NCI-H748 (cell line): ENCODE results near the gene CES2.

ENCODE experiments used
- DNase-seq: peaks from one replicate; lab custom pipeline; 2025; ENCODE audit not compliant: unreplicated experiment; lab: John Stamatoyannopoulos, UW

Gene CES2

GRCh38 chr16:66902648-66903543 is 32.4 kb upstream of the CES2 start:
- DNase-seq = no peak

DNA sequence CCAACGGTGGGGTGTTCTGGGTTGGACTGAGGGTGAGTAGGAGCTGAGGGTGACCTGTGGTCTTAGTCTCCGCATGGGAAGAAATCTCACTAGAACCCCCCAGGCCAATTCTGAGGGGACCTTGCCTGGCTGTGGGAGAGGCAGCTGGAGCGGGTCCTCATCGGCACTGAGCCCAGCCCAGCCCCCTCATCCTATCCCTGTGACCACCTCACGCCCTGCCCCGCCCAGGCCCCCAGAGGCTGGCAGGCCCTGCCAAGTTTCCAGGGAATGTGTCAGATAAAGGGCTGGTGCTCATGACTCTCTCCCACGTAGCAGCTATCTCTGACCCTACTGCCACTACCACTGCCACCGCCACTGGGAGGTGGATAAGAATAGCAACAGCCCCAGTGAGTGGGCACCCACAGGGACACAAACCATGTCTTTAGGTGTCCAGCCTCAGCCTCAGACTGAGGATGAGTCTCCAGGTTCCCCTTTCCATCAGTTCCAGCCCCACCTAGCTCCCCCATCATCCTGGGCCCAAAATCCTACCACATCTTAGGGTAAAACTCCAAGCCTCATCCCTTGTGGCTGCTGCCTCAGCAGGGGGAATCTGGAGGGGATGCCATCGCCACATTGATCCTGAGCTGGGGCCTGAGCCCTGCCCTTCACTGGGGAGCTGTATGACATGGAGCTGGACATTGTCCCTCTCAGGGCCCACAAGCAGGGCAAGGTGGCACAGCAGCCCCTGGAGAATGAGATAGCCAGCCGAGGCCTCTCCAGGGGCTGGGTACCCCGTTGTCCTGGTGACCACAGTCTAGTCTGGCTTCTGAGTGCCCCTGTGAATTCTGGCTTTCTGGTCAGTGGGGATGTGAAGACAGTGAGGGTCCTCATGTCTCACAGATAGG is 31.5 kb upstream of the CES2 start:
- DNase-seq = no peak

- no peak for DNase-seq
Measured at GRCh38 chr16:66904428-66904845, 30.9 kb upstream of the CES2 start.

DNA sequence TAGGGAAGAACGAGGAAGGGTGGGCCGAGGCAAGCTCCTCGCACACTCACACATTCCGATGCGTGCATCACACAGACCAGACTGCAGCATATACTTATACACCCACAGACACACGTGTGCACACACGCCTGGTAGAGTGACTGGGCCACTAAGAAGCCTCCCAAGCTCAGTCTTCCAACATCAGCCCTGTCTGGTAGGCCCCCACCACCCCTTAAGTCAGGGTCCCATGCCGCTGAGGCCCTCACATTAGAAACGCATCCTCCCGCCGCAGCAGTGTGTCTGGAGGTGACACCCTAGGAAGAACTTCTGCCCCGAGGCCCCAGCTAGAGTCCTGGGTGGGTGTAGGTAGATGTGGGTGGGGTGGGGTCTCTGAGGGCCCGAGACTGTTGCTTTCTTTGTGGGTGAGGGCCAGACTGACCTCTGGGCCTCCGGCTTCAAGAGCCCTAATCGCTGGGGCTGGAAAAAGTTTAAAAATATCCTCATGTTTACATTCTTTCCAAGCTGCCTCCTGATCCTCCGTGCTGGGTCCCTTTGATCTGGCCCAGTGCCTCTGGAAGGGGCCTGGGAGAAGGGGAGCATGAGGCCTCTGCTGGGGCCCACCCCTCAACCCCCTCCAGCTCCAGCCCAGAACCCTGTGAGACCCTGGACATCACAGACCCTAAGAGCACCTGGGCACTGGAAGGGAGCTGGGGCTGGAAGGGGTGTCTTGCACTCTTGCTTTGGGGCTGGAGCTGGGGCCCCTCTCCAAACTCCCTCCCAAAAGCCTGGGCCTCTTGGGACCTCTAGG is 30.3 kb upstream of the CES2 start:
- DNase-seq = no peak

DNA sequence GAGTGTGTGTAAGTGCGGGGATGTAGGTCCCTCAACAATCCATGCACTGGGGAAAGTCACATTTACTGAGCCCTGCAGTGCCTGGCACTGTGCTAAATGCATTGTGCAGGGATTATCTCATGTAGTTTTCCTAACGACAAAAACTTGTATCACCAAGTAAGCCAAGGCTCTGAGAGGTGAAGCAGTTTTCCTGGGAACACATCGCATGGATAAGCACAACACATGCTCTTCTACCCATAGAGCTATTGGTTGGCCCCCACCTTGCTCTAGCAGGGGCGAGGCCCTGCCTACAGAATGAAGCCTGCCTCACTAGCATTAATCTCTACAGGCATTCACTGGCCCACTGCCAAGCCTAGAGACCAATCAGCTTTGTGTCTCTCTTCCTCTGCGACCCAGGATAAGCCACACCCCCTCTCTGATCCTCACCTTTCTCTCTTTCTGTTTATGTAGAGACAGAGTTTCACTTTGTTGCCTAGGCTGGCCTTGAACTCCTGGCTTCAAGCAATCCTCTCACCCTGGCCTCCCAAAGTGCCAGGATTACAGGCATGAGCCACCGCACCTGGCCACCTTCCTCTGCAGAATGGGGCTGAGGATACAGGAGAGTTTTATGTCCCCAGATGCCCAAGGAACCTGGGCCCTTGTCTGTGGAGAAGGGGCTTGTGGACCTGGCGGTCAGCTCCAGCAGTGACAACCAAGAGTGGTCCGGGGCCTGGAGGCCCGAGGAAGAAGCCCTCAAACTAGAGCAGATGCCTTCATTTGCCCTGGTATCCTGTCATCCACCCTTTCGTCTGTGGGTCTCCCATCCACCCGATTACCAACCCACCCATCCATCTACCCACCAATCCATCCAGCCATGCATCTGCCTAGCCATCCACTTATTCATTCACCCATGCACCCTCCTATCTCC is 29.4 kb upstream of the CES2 start:
- peak; percentile 34 for DNase-seq

GRCh38 chr16:66906916-66907836 is 28.1 kb upstream of the CES2 start:
- no peak for DNase-seq

DNA sequence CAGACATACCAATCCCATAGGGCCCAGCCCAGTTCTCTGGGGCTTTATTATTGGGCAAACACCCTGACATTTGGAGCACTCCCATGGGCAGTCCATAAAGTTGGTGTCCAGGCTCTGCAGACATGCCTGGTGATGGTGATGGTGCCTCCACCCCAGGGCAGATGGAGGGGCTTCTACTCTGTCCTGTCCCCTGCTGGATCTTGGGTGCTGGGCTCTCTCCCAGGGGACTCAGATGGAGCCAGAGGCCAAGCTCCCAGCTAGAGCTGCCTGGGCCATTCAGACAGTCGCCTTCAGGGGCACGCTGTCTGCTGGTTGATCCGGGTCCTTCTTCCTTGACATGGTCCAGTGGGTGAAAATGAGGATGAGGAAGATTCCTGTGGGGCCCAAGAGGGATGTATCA is 27.2 kb upstream of the CES2 start:
- no peak for DNase-seq

GRCh38 chr16:66908762-66909559 is 26.4 kb upstream of the CES2 start:
- no peak for DNase-seq

GRCh38 chr16:66910175-66910940 is 25.0 kb upstream of the CES2 start:
- no peak for DNase-seq

DNA sequence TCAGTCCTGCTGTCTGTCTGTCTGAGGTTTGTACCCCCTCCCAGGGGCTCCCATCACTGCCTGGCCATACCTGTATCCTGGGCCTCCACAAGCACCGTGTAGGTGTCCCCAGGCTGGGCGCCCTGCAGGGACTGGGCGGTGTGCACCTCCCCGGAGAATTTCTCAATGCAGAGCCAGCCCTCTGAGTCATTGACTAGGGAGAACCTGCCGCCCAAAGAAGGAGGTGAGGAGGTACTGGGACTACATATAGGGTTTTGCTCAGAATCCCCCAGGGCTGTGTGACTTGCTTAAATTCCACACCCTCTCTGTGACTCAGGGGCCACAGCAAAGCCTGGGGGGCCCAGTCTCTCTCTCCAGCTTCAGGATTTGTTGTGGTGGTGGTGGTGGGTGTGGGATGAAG is 24.2 kb upstream of the CES2 start:
- no peak for DNase-seq

DNA sequence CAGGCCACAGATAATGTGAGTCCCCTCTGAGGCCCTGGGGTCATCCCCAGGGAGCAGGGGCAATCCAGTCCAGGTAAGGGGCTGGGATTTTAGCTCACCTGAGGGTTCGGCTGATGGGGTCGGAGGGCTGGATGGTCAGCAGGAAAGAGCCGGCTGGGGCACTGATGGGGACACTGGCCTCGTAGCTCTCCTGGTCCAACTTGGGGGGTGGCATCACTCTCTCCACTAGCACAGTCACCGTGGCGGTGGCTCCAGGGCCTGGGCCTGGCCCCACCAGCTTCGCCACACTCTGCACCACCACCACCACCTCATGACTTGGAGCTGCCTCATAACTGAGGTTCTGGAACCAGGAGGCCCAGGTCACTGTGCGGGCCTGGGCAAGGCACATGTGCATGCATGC is 23.5 kb upstream of the CES2 start:
- no peak for DNase-seq

DNA sequence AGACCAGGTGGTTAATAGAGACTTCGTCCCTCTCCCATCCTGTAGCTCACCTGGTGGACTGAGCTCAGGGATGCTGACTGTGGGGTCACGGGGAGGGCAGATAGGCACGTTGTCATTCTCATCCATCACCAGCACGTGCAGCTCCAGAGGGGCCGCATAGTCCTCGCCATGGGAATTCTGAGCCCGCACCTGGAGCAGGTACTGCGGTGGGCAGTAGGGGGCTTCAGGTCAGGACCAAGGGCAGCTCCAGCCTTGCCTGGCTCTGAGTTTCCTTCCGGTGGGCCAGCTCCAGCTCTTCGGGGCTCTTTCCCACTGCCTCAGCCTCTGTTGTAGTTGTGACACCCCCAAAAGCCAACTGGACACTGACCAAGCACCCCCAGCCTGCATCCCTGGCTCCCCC is 22.2 kb upstream of the CES2 start:
- DNase-seq = no peak

- no peak for DNase-seq
Measured at GRCh38 chr16:66913711-66914110, 21.6 kb upstream of the CES2 start.

DNA sequence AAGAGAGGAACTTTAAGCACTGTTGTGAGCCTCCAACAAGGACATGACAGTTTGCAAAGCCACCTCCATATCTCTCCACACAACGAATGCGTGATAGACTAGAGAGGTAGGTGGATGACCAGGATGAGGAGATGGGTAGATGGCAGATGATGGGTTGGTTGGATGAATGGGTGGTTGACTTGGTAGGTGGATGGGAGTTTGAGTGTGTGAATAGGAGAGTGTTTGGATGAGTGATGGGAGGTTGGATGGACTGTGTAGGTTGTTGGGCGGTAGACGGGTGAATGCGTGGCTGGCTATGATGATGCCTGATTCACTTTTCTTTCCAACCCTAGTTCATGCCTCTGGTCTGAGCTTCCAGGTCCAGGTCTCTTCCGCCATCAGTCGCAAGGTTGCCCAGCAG is 20.8 kb upstream of the CES2 start:
- no peak for DNase-seq

- DNase-seq = no peak
Measured at GRCh38 chr16:66915041-66915440, 20.3 kb upstream of the CES2 start.

DNA sequence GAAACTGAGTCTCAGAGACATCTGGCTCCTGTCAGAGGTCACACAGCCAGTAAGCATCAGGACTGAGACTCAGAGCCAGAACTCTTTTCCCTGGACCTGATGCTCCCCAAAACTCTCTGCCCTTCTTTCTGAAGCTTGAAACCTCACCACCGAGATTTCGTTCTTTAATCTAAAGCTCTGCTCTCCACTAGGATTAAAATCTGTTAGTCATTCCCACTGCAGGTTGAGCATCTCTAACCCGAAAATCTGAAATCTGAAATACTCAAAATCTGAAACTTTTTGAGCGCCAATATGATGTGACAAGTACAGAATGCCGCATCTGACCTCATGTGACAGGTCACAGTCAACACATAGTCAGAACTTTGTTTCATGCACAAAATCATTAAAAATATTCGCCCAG is 18.8 kb upstream of the CES2 start:
- no peak for DNase-seq

- no peak for DNase-seq
Measured at GRCh38 chr16:66917741-66918140, 17.6 kb upstream of the CES2 start.

DNA sequence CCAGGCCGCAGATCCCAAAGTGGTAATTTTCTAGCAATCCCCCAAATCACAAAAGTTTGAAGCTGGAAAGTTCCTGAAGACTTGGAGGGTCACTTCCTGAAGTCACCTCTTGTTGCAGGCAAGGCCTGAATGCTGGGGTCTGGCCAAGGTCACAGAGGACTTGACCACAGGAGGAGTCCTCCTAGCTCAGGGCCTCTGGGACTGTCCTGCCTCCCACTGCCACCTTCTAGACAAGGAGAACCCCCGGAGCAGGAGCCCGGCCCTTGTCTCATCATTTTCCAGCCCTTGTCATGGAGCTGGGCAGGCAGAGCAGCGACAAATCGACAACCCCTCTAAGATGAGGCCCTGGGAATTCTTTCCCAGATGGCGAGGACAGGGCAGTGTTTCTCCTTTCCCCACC is 17.0 kb upstream of the CES2 start:
- DNase-seq = no peak
